ENCODE measurements around the gene HPX.

DNA sequence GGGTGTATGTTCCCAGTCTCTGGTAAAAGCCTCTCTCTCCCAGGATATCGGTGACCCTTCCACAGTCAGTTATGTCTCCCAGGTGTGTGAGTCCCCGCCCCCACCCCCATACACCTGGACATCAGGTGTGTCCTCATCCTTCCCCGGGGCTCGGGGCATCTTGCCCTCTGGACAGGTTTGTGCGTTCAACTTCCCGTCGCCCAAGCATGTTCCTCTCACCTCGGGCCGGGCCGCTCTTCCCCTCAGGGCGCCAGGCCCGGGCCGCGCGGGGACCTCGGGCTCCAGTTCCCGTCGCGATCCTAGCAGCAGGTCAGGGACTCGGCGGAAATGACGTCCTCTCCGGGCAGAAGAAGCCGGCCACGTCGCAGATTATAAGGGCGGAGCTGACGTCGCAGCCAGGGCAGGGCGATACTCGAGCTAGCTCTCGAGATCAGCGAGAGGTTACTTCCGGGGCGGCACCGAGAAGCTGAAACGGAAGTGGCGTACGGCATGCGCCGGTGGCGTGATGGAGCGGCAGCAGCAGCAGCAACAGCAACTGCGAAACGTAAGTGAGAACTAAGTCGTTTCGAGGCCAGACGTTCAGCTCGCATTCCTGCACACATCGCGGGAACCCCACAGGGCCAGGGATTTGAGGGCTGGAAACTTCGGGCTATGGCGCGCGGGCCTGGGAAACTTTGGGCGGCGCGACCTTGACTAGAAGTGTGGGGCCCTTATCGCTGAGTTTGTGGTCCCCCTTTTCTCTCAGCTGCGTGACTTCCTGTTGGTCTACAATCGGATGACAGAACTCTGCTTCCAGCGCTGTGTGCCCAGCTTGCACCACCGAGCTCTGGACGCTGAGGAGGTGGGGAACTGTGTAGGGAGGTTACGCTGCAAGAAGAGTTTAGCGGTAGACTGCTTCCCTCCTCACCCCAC, 40.5 kb upstream of the HPX start, which contains the start of the genes ARFIP2 and TIMM10B:
- peak; percentile 87; the same call in 1 of the 2 replicates for TF ChIP-seq POLR2A (IDR thresholded peaks at IDR 0.05; ENCODE audit: low read depth, low read length)
- no peak for TF ChIP-seq MAFK (IDR thresholded peaks at IDR 0.05; ENCODE audit: low read depth, low read length)
- TF ChIP-seq, protein P1, sequence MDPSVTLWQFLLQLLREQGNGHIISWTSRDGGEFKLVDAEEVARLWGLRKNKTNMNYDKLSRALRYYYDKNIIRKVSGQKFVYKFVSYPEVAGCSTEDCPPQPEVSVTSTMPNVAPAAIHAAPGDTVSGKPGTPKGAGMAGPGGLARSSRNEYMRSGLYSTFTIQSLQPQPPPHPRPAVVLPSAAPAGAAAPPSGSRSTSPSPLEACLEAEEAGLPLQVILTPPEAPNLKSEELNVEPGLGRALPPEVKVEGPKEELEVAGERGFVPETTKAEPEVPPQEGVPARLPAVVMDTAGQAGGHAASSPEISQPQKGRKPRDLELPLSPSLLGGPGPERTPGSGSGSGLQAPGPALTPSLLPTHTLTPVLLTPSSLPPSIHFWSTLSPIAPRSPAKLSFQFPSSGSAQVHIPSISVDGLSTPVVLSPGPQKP (IDR thresholded peaks at IDR 0.05; ENCODE audit: borderline replicate concordance, low read depth, low read length), result no peak
- TF ChIP-seq RCOR1 (IDR thresholded peaks at IDR 0.05; ENCODE audit: insufficient replicate concordance, low read length), result peak; percentile 61
- no peak for TF ChIP-seq SMC3 (IDR thresholded peaks at IDR 0.05; ENCODE audit: low read depth, low read length)
- no peak for TF ChIP-seq RFX5 (IDR thresholded peaks at IDR 0.05; ENCODE audit: low read depth, low read length)
- peak; percentile 75; the same call in 1 of the 2 replicates for TF ChIP-seq MXI1 (IDR thresholded peaks at IDR 0.05; ENCODE audit: borderline replicate concordance, low read depth, low read length)
- TF ChIP-seq, protein P2, sequence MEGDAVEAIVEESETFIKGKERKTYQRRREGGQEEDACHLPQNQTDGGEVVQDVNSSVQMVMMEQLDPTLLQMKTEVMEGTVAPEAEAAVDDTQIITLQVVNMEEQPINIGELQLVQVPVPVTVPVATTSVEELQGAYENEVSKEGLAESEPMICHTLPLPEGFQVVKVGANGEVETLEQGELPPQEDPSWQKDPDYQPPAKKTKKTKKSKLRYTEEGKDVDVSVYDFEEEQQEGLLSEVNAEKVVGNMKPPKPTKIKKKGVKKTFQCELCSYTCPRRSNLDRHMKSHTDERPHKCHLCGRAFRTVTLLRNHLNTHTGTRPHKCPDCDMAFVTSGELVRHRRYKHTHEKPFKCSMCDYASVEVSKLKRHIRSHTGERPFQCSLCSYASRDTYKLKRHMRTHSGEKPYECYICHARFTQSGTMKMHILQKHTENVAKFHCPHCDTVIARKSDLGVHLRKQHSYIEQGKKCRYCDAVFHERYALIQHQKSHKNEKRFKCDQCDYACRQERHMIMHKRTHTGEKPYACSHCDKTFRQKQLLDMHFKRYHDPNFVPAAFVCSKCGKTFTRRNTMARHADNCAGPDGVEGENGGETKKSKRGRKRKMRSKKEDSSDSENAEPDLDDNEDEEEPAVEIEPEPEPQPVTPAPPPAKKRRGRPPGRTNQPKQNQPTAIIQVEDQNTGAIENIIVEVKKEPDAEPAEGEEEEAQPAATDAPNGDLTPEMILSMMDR (conservative IDR thresholded peaks at IDR 0.05; ENCODE audit: low read depth, low read length), result no peak
- TF ChIP-seq, protein P3, sequence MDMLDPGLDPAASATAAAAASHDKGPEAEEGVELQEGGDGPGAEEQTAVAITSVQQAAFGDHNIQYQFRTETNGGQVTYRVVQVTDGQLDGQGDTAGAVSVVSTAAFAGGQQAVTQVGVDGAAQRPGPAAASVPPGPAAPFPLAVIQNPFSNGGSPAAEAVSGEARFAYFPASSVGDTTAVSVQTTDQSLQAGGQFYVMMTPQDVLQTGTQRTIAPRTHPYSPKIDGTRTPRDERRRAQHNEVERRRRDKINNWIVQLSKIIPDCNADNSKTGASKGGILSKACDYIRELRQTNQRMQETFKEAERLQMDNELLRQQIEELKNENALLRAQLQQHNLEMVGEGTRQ (IDR thresholded peaks at IDR 0.05; ENCODE audit: low read depth, low read length), result peak; percentile 45
